ENCODE measurements around the gene NKIRAS2.

The NKIRAS2 gene

DNA sequence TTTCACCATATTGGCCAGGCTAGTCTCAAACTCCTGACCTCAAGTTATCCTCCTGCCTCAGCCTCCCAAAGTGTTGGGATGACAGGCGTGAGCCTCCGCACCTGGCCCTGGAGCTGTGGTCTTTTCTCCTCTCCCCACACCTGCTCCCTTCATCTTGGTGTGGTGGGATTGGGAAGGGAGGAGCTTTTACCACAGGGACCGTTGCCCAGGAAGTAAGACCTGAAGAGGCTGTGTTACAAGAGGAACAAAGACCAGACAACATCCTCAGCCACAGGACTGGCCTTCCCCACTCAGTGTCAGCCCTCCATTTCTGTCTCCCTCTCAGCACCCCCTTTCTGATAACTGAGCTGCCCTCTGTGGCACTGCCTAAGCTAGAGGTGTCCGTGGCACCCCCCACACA is 39.9 kb downstream of the NKIRAS2 start:
- H3K4me1 ChIP-seq (ENCODE audit: control insufficient read depth in 1 of 2, insufficient read depth in 2 of 2, low read length in 2 of 2) = no peaks in the 10 kb centered on the region
- no peaks in the 10 kb centered on the region for H3K9me3 ChIP-seq (ENCODE audit: control insufficient read depth in 1 of 2, low read length in 2 of 2)
- no peak overlapping the region for H3K4me3 ChIP-seq (ENCODE audit: low read depth in 1 of 2, low read length in 2 of 2)
- H3K36me3 ChIP-seq (ENCODE audit: control insufficient read depth in 1 of 2, insufficient read depth in 2 of 2, low read length in 2 of 2) = no peaks in the 10 kb centered on the region
- no peaks in the 10 kb centered on the region for H3K27me3 ChIP-seq (ENCODE audit: low read depth, low read length)
- no peak overlapping the region for H3K27ac ChIP-seq (ENCODE audit: low read length)

DNA sequence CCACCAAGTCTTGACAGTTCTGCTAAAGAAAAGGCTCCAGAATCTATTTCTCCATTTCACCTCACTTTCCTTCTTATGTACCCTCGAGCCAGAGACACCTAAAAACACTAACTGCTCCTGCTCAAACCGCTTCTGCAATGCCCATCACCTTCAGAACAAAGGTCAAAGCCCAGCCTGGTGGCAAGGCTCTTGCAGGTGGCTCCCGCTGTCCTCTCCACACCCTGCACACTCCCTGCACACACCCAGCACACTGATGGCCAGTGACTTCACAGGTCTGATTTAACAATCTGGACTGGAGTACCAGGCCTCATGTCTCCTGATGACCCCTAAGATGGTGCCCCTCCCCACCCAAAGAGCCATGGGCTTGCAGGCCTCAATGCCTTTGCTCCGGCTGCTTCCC is 40.3 kb downstream of the NKIRAS2 start:
- H3K36me3 ChIP-seq (ENCODE audit: control insufficient read depth in 1 of 2, insufficient read depth in 2 of 2, low read length in 2 of 2) = no peaks in the 10 kb centered on the region
- no peak overlapping the region for H3K4me3 ChIP-seq (ENCODE audit: low read depth in 1 of 2, low read length in 2 of 2)
- no peaks in the 10 kb centered on the region for H3K4me1 ChIP-seq (ENCODE audit: control insufficient read depth in 1 of 2, insufficient read depth in 2 of 2, low read length in 2 of 2)
- H3K27ac ChIP-seq (ENCODE audit: low read length) = no peak overlapping the region
- no peaks in the 10 kb centered on the region for H3K27me3 ChIP-seq (ENCODE audit: low read depth, low read length)
- H3K9me3 ChIP-seq (ENCODE audit: control insufficient read depth in 1 of 2, low read length in 2 of 2) = no peaks in the 10 kb centered on the region

DNA sequence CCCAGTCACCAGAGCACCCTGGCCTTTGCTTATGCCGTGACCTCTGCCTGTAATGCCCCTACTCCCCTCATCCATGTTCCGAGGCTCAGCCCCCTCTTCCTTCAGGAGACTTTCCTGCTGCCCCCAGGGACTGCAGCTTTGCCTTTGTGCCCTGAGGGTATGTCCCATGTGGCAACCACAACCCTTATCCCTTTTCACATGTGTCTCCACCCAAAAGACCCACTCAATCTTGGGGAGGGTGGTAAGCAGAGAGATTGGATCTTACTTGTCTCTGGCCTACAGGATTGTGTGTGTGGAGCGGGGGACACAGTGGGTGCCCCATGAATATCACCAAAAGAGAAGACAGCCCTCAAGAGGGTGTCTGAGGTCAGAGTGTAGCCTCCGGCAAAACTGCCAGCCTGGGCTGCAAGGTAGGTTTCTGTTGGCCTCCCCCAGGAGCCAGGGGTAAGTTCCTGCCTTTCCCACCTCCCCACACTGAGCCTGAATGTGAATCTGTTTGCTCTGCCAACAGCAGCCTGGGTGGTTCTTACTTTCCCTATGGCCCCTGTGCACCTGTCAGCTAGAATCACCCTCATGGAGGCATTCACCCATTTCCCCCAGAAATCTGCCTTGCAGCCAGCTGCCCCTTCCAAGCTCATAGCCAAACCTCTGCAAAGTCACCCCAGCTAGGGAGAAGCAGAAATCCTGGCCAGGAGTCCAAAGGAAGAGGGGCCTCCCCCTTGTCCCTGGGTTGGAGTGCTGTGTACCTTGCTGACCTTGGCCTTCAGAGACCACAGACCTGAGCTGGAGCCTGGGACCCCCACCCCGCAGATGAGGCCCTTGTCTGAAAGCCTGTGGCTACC is 42.0 kb downstream of the NKIRAS2 start:
- Histone ChIP-seq H3K9me3 (ENCODE audit: control insufficient read depth in 1 of 2, low read length in 2 of 2) (no peaks in the 10 kb centered on the region), H3K4me1 (ENCODE audit: control insufficient read depth in 1 of 2, insufficient read depth in 2 of 2, low read length in 2 of 2) (no peaks in the 10 kb centered on the region), H3K4me3 (ENCODE audit: low read depth in 1 of 2, low read length in 2 of 2) (no peak overlapping the region), H3K36me3 (ENCODE audit: control insufficient read depth in 1 of 2, insufficient read depth in 2 of 2, low read length in 2 of 2) (no peaks in the 10 kb centered on the region), H3K27ac (ENCODE audit: low read length) (no peak overlapping the region), H3K27me3 (ENCODE audit: low read depth, low read length) (no peaks in the 10 kb centered on the region)

DNA sequence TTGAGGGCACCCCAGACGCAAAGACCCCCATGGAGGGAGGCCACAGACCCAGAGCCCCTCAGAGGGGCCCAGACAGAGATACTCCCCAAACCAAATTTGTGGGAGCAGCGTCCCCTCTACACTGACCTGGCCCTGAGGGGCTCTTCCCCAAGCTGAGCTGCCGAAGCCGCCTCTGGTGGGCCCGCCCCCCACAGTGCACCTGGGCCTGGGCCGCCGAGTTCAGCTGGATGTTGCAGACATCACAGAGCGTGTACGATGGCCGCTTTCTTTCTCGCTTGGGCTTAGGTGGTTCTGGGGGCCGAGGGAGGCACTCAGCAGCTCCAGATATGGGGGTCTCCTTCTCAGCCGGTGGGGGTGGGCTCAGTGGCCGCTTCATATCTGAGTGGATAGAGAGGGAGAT is 42.8 kb downstream of the NKIRAS2 start:
- Histone ChIP-seq H3K4me3 (ENCODE audit: low read depth in 1 of 2, low read length in 2 of 2) (no peak overlapping the region), H3K27ac (ENCODE audit: low read length) (no peak overlapping the region), H3K9me3 (ENCODE audit: control insufficient read depth in 1 of 2, low read length in 2 of 2) (no peaks in the 10 kb centered on the region), H3K4me1 (ENCODE audit: control insufficient read depth in 1 of 2, insufficient read depth in 2 of 2, low read length in 2 of 2) (no peaks in the 10 kb centered on the region), H3K27me3 (ENCODE audit: low read depth, low read length) (no peaks in the 10 kb centered on the region), H3K36me3 (ENCODE audit: control insufficient read depth in 1 of 2, insufficient read depth in 2 of 2, low read length in 2 of 2) (no peaks in the 10 kb centered on the region)

DNA sequence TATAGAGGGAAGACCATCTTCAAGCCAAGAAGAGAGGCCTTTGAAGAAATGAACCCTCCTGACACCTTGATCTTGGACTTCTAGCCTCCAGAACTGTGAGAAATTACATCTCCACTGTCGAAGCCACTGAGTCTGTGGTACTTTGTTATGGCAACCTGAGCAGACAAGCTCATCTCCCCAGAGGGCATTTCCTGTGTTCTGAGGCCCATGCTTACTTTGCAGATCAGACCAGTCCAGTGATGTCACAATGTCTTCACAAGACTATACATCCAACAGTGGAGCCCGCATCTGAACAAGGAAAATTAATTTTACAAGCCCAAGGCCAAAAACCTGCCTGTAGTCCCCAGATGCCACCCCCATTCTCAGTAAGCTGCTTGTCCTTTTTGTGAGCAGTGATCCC is 45.3 kb downstream of the NKIRAS2 start:
- Histone ChIP-seq H3K4me3 (ENCODE audit: low read depth in 1 of 2, low read length in 2 of 2) (no peak overlapping the region), H3K4me1 (ENCODE audit: control insufficient read depth in 1 of 2, insufficient read depth in 2 of 2, low read length in 2 of 2) (no peaks in the 10 kb centered on the region), H3K36me3 (ENCODE audit: control insufficient read depth in 1 of 2, insufficient read depth in 2 of 2, low read length in 2 of 2) (no peaks in the 10 kb centered on the region), H3K27ac (ENCODE audit: low read length) (no peak overlapping the region), H3K27me3 (ENCODE audit: low read depth, low read length) (no peaks in the 10 kb centered on the region), H3K9me3 (ENCODE audit: control insufficient read depth in 1 of 2, low read length in 2 of 2) (no peaks in the 10 kb centered on the region)

DNA sequence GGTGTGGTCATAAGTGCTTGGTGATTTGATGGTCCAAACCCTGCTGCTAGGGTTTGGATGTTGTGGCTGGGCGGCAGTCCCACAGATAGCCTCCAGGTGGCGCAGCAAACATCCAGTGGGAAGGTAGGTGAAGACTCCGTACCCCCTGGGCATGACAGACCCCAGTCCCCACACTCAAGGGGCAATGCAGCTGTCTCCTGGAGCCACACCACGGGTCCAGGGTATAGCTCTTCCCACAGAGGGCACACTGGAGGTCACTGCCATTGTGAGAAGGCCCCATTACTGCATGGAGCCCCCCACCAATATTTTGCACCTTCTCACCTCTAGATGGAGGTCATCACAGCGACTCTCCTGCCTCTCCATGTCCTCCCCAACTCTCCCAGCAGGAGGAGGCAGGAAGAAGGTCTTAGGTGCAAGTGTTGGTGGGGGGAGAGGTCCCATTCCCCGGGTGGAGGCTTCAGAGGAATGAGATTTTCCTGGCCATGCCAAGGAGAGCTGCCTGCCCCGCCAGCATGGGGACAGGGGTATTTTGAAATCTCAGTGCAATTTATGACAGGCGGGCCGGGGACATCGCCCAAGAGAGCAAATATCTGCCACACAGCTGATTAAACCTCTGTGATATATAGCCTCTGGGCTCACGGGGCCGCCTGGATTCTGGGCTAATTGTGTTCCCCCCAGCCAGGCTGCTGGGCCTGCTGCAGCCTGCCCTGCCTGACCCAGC is 47.6 kb downstream of the NKIRAS2 start:
- Histone ChIP-seq H3K27me3 (ENCODE audit: low read depth, low read length) (peaks cover 13% of the 10 kb centered on the region), H3K4me1 (ENCODE audit: control insufficient read depth in 1 of 2, insufficient read depth in 2 of 2, low read length in 2 of 2) (peaks cover 0 to 12% of the 10 kb centered on the region in 2 donors), H3K9me3 (ENCODE audit: control insufficient read depth in 1 of 2, low read length in 2 of 2) (no peaks in the 10 kb centered on the region), H3K4me3 (ENCODE audit: low read depth in 1 of 2, low read length in 2 of 2) (no peak overlapping the region), H3K27ac (ENCODE audit: low read length) (no peak overlapping the region), H3K36me3 (ENCODE audit: control insufficient read depth in 1 of 2, insufficient read depth in 2 of 2, low read length in 2 of 2) (no peaks in the 10 kb centered on the region)

DNA sequence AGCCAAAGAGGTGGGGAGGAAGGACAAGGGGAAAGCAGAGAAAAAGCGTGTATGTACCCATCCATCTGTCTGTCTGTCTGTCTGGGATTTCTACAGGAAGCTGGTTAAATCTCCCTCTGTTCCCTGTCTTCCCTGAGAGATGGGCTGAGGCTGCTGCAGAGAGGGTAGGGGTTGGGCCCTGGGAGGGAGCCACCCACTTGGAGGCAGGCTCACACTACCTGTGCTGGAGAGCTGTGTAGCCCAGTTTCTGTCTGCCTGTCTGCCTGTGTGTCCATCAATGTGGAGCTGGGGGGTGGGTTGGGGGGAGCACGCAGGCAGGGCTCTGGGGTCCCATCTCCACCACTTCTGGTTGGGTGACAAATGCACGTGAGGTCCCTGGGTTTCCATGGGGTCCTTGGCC is 49.1 kb downstream of the NKIRAS2 start:
- Histone ChIP-seq H3K4me3 (ENCODE audit: low read depth in 1 of 2, low read length in 2 of 2) (no peak overlapping the region), H3K36me3 (ENCODE audit: control insufficient read depth in 1 of 2, insufficient read depth in 2 of 2, low read length in 2 of 2) (no peaks in the 10 kb centered on the region), H3K27ac (ENCODE audit: low read length) (no peak overlapping the region), H3K9me3 (ENCODE audit: control insufficient read depth in 1 of 2, low read length in 2 of 2) (no peaks in the 10 kb centered on the region), H3K4me1 (ENCODE audit: control insufficient read depth in 1 of 2, insufficient read depth in 2 of 2, low read length in 2 of 2) (peaks cover 0 to 17% of the 10 kb centered on the region in 2 donors), H3K27me3 (ENCODE audit: low read depth, low read length) (peaks cover 17% of the 10 kb centered on the region)

DNA sequence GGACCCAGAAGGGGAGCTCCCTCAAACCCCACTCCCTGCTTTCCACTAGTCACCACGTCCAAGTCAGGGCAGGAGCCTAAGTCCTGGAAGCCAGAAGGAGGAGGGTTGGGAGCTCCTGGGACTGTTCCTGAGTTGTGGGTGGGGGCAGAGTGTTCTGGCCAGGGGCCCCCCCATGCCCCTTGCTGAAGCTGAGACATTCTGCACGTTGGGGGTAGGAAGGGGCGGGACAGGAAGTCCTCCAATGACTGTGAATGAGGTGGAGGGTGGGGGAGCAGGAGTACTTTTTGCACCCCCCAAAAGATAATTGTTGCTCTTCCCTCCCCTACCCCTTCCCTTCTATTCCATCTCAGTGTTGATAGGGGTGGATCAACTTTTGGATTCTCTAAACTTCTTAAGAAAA is 51.9 kb downstream of the NKIRAS2 start:
- peaks cover 0 to 17% of the 10 kb centered on the region in 2 donors for H3K4me1 ChIP-seq (ENCODE audit: control insufficient read depth in 1 of 2, insufficient read depth in 2 of 2, low read length in 2 of 2)
- H3K27me3 ChIP-seq (ENCODE audit: low read depth, low read length) = peaks cover 17% of the 10 kb centered on the region
- H3K27ac ChIP-seq (ENCODE audit: low read length) = no peak overlapping the region
- H3K9me3 ChIP-seq (ENCODE audit: control insufficient read depth in 1 of 2, low read length in 2 of 2) = no peaks in the 10 kb centered on the region
- peak overlapping the region in 1 of 2 donors; percentile 44 for H3K4me3 ChIP-seq (ENCODE audit: low read depth in 1 of 2, low read length in 2 of 2)
- H3K36me3 ChIP-seq (ENCODE audit: control insufficient read depth in 1 of 2, insufficient read depth in 2 of 2, low read length in 2 of 2) = no peaks in the 10 kb centered on the region

DNA sequence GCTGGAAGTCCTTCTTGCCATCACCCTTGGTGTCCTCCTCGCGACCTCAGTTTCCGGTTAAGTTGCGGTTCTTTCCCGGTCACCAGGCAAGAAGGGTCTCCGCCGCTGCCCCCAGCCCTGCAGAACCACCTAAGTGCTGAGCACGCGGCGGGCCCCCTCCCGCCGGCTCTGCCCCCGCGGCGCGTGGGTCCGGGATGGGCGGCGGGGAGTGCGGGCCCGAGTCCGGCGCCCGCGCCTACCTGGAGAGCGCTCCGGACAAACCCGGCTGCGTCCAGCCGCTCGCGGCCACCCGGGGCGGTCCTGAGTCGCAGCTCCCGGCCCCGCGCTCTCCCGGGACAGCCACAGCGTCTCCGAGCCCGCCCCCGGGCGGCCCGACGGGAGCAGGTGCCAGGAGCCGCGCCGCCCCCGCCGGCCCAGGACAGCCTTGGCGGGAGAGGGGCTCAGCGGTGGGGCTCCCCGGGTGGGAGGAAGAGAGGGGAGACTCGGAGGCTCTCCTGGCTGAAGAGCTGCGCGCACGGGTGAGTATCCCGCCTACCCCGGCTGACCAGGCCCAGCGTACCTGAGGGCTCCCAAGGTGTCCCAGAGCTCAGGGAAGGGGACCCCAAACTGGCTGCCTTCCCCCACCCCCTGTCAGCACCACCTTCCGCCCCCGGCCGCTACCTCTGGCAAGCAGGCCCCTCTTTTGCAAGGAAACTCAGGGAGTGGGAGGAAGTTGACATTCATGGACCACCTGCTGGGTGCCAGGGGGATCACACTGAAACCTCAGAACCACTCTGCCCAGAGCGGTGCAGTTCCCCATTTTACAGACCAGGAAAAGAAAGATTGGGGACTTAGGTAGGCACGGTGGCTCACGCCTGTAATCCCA is 52.7 kb downstream of the NKIRAS2 start:
- Histone ChIP-seq H3K27ac (ENCODE audit: low read length) (no peak overlapping the region), H3K27me3 (ENCODE audit: low read depth, low read length) (peaks cover 17% of the 10 kb centered on the region), H3K36me3 (ENCODE audit: control insufficient read depth in 1 of 2, insufficient read depth in 2 of 2, low read length in 2 of 2) (no peaks in the 10 kb centered on the region), H3K4me3 (ENCODE audit: low read depth in 1 of 2, low read length in 2 of 2) (peak overlapping the region in 1 of 2 donors; percentile 44), H3K4me1 (ENCODE audit: control insufficient read depth in 1 of 2, insufficient read depth in 2 of 2, low read length in 2 of 2) (peaks cover 0 to 17% of the 10 kb centered on the region in 2 donors), H3K9me3 (ENCODE audit: control insufficient read depth in 1 of 2, low read length in 2 of 2) (no peaks in the 10 kb centered on the region)

Measured in muscle layer of duodenum (tissue), 2 donors.